Stimulated activated CD4-positive, alpha-beta T cell treated with anti-CD3 and anti-CD28 coated beads, Interleukin-1b, Interleukin-23, amount 100 ng/mL, for 4 hours (primary cell): ENCODE data around the gene MACF1.

Experiments used
- DNase-seq, 2 donors: peaks; one replicate each; pipeline ENCODE4 v3.0.0-alpha.2; 2020; ENCODE audit warnings: low read depth in 2 of 2

MACF1 gene

GRCh38 chr1:39266792-39267191 is 62.3 kb downstream of the MACF1 start:
- no peak for DNase-seq

- no peak for DNase-seq
Measured at GRCh38 chr1:39268112-39268581, 63.7 kb downstream of the MACF1 start.

- no peak for DNase-seq
Measured at GRCh38 chr1:39268906-39269305, 64.4 kb downstream of the MACF1 start.

- DNase-seq: no peak
Measured at GRCh38 chr1:39269349-39269748, 64.9 kb downstream of the MACF1 start.

GRCh38 chr1:39269791-39270342 is 65.4 kb downstream of the MACF1 start:
- no peak for DNase-seq

- DNase-seq: no peak
Measured at GRCh38 chr1:39270368-39270767, 65.9 kb downstream of the MACF1 start.

- DNase-seq: no peak
Measured at GRCh38 chr1:39272027-39272797, 67.7 kb downstream of the MACF1 start.

- no peak for DNase-seq
Measured at GRCh38 chr1:39272798-39273469, 68.4 kb downstream of the MACF1 start.

GRCh38 chr1:39275836-39276507 is 71.5 kb downstream of the MACF1 start:
- DNase-seq: no peak

GRCh38 chr1:39277879-39278278 is 73.4 kb downstream of the MACF1 start:
- no peak for DNase-seq

- DNase-seq: no peak
Measured at GRCh38 chr1:39282537-39283216, 78.2 kb downstream of the MACF1 start.

- DNase-seq: no peak
Measured at GRCh38 chr1:39283858-39284257, 79.4 kb downstream of the MACF1 start.

GRCh38 chr1:39287541-39287940 is 83.0 kb downstream of the MACF1 start:
- no peak for DNase-seq

GRCh38 chr1:39288735-39289465 is 84.4 kb downstream of the MACF1 start:
- no peak for DNase-seq

GRCh38 chr1:39292401-39292800 is 87.9 kb downstream of the MACF1 start:
- DNase-seq: no peak

GRCh38 chr1:39293375-39294070 is 89.0 kb downstream of the MACF1 start:
- DNase-seq: no peak

- DNase-seq: no peak
Measured at GRCh38 chr1:39294531-39294930, 90.0 kb downstream of the MACF1 start.

GRCh38 chr1:39295901-39296300 is 91.4 kb downstream of the MACF1 start:
- no peak for DNase-seq

- DNase-seq: no peak
Measured at GRCh38 chr1:39297551-39297950, 93.1 kb downstream of the MACF1 start.

GRCh38 chr1:39301606-39302005 is 97.1 kb downstream of the MACF1 start:
- DNase-seq: no peak

- DNase-seq: no peak
Measured at GRCh38 chr1:39305555-39305954, 101.1 kb downstream of the MACF1 start.
